Naive thymus-derived CD8-positive, alpha-beta T cell (primary cell): Measurements from ENCODE around the gene UMPS. TPM values are rescaled to one million over a fixed set of nuclear protein-coding genes. Genes with fewer than 3 reads are reported as not detected.
A peak's percentile ranks its signal among the peaks of the same experiment; 100 is the strongest.
"Not testable (repeated sequence)": the region's sequence is repeated elsewhere in the genome, so short reads cannot be mapped to it uniquely, and the experiment has no call there.

Experiments
- ATAC-seq, 2 donors: fragments of 150-1000 bp; cut with Tn5 transposase in 1 of 2; sonication (Bioruptor Pico), chemical (Tn5 transposase) in 1 of 2; 1 replicate in 1 of 2; 2 replicates in 1 of 2; pipeline ENCODE4 v1.10.0; 2021; ENCODE audit warnings: mild to moderate bottlenecking in 2 of 2, moderate library complexity in 2 of 2
- POLR2A ChIA-PET: fragments of 350-600 bp; sonication (Branson Sonifier 250); formaldehyde crosslinking; loops from one replicate; lab custom pipeline; 2021; ENCODE audit warnings: antibody characterized with exemption; lab: Charles Lee
- DNase-seq, 10 donors: peaks; one replicate each; pipeline versions ENCODE4 v3.0.0 to v3.0.0-alpha.2; 2020 to 2022
- H3K27ac Mint-ChIP-seq, 10 donors: one replicate each; pipeline ENCODE4 v1.8.0; 2020 to 2022; ENCODE audit warnings: mild to moderate bottlenecking in 10 of 10, mixed read lengths in 10 of 10, moderate library complexity in 4 of 10, inconsistent platforms in 1 of 10
- H3K27me3 Mint-ChIP-seq, 5 donors: one replicate each; pipeline ENCODE4 v1.8.0; 2021 to 2022; ENCODE audit warnings: mixed read lengths in 5 of 5
- H3K36me3 Mint-ChIP-seq, 3 donors: one replicate each; pipeline ENCODE4 v1.8.0; 2020 to 2022; ENCODE audit warnings: mixed read lengths in 3 of 3, mild to moderate bottlenecking in 2 of 3, inconsistent platforms in 1 of 3
- H3K4me1 Mint-ChIP-seq, 4 donors: one replicate each; pipeline ENCODE4 v1.8.0; 2021 to 2022; ENCODE audit warnings: mixed read lengths in 4 of 4
- H3K4me3 Mint-ChIP-seq, 10 donors: one replicate each; pipeline ENCODE4 v1.8.0; 2020 to 2022; ENCODE audit warnings: mild to moderate bottlenecking in 10 of 10, mixed read lengths in 10 of 10, moderate library complexity in 6 of 10, inconsistent platforms in 1 of 10
- H3K9me3 Mint-ChIP-seq, 9 donors: one replicate each; pipeline ENCODE4 v1.8.0; 2020 to 2022; ENCODE audit warnings: mixed read lengths in 9 of 9, mild to moderate bottlenecking in 3 of 9, inconsistent platforms in 1 of 9, moderate library complexity in 1 of 9
- polyA plus RNA-seq, 3 donors: library from polyadenylated mRNA; unstranded; fragments of 300-500 nt; fragmentation: Illumina TruSeq; gene quantifications; one replicate each; pipeline ENCODE4 v1.2.3, GENCODE V29; 2021
- total RNA-seq, 8 experiments: library from RNA in 2 of 8; stranded (reverse) in 2 of 8; gene quantifications; one replicate each; pipeline ENCODE4 v1.2.3 and lab custom pipeline; 2021 to 2026

UMPS gene
- total and polyA plus RNA-seq, 5 experiments from 2014 or later: 19.6 to 31.5 (median 26.8) TPM

GRCh38 chr3:124697302-124697701, 33.0 kb upstream of the UMPS start:
- Mint-ChIP-seq H3K4me3 (no peak overlapping the region), H3K27me3 (peaks cover 7 to 29% (median 13%) of the 10 kb centered on the region in 5 donors), H3K9me3 (no peaks in the 10 kb centered on the region), H3K36me3 (no peaks in the 10 kb centered on the region), H3K27ac (no peak overlapping the region), H3K4me1 (peaks cover 0 to 2% (median 0%) of the 10 kb centered on the region in 4 donors)
- ATAC-seq (no peak), DNase-seq (no peak)
- POLR2A ChIA-PET: no interaction called here

- DNase-seq: no peak
- ATAC-seq: no peak
- H3K36me3 Mint-ChIP-seq: no peaks in the 10 kb centered on the region
- H3K27ac Mint-ChIP-seq: no peak overlapping the region
- POLR2A ChIA-PET: no interaction called here
- H3K27me3 Mint-ChIP-seq: peaks cover 4 to 30% (median 17%) of the 10 kb centered on the region in 5 donors
- no peak overlapping the region for H3K4me3 Mint-ChIP-seq
- peaks cover 0 to 2% (median 0%) of the 10 kb centered on the region in 4 donors for H3K4me1 Mint-ChIP-seq
- H3K9me3 Mint-ChIP-seq: no peaks in the 10 kb centered on the region
Measured at GRCh38 chr3:124698030-124698770, 32.1 kb upstream of the UMPS start.

GRCh38 chr3:124699051-124699450, 31.2 kb upstream of the UMPS start:
- no peak for DNase-seq
- Mint-ChIP-seq H3K36me3 (peaks cover 0 to 2% (median 0%) of the 10 kb centered on the region in 3 donors), H3K4me3 (no peak overlapping the region), H3K27ac (no peak overlapping the region), H3K9me3 (no peaks in the 10 kb centered on the region), H3K27me3 (peaks cover 4 to 30% (median 17%) of the 10 kb centered on the region in 5 donors), H3K4me1 (peaks cover 0 to 2% (median 0%) of the 10 kb centered on the region in 4 donors)
- no peak for ATAC-seq
- POLR2A ChIA-PET: no interaction called here

- Mint-ChIP-seq H3K27me3 (peaks cover 4 to 37% (median 17%) of the 10 kb centered on the region in 5 donors), H3K36me3 (peaks cover 0 to 2% (median 0%) of the 10 kb centered on the region in 3 donors), H3K9me3 (no peaks in the 10 kb centered on the region)
Measured at GRCh38 chr3:124699686-124700396, 30.4 kb upstream of the UMPS start.

GRCh38 chr3:124700880-124701684, 29.2 kb upstream of the UMPS start:
- Mint-ChIP-seq H3K27ac (peak overlapping the region in 1 of 10 donors; percentile 7), H3K4me3 (no peak overlapping the region), H3K27me3 (peaks cover 9 to 50% (median 21%) of the 10 kb centered on the region in 5 donors), H3K36me3 (peaks cover 0 to 2% (median 0%) of the 10 kb centered on the region in 3 donors), H3K4me1 (peaks cover 0 to 2% (median 0%) of the 10 kb centered on the region in 4 donors), H3K9me3 (no peaks in the 10 kb centered on the region)
- POLR2A ChIA-PET: no interaction called here
- DNase-seq: no peak
- ATAC-seq: no peak

More at GRCh38 chr3:124699686-124700396, 30.4 kb upstream of the UMPS start:
- H3K4me1 Mint-ChIP-seq: peaks cover 0 to 2% (median 0%) of the 10 kb centered on the region in 4 donors
- no peak overlapping the region for H3K27ac Mint-ChIP-seq
- POLR2A ChIA-PET: no interaction called here
- no peak overlapping the region for H3K4me3 Mint-ChIP-seq
- ATAC-seq (no peak), DNase-seq (no peak)

- H3K27ac Mint-ChIP-seq: no peak overlapping the region
- H3K36me3 Mint-ChIP-seq: peaks cover 0 to 2% (median 0%) of the 10 kb centered on the region in 3 donors
- no peak for ATAC-seq
- no peak for DNase-seq
- no peak overlapping the region for H3K4me3 Mint-ChIP-seq
- peaks cover 11 to 51% (median 22%) of the 10 kb centered on the region in 5 donors for H3K27me3 Mint-ChIP-seq
- H3K4me1 Mint-ChIP-seq: peaks cover 0 to 2% (median 0%) of the 10 kb centered on the region in 4 donors
- no peaks in the 10 kb centered on the region for H3K9me3 Mint-ChIP-seq
- POLR2A ChIA-PET: no interaction called here
Measured at GRCh38 chr3:124701687-124702086, 28.6 kb upstream of the UMPS start.

- ATAC-seq (no peak), DNase-seq (no peak)
- Mint-ChIP-seq H3K36me3 (peaks cover 0 to 9% (median 2%) of the 10 kb centered on the region in 3 donors), H3K27ac (no peak overlapping the region), H3K4me1 (no peaks in the 10 kb centered on the region), H3K27me3 (peaks cover 15 to 64% (median 32%) of the 10 kb centered on the region in 5 donors), H3K4me3 (no peak overlapping the region), H3K9me3 (peaks cover 0 to 4% (median 0%) of the 10 kb centered on the region in 9 donors)
- POLR2A ChIA-PET: no interaction called here
Measured at GRCh38 chr3:124702950-124703349, 27.3 kb upstream of the UMPS start.

GRCh38 chr3:124705552-124705951, 24.7 kb upstream of the UMPS start:
- H3K36me3 Mint-ChIP-seq: peaks cover 0 to 18% (median 4%) of the 10 kb centered on the region in 3 donors
- DNase-seq: no peak
- ATAC-seq: no peak
- H3K27ac Mint-ChIP-seq: no peak overlapping the region
- no peak overlapping the region for H3K4me3 Mint-ChIP-seq
- peaks cover 0 to 16% (median 0%) of the 10 kb centered on the region in 9 donors for H3K9me3 Mint-ChIP-seq
- H3K27me3 Mint-ChIP-seq: peaks cover 17 to 77% (median 44%) of the 10 kb centered on the region in 5 donors
- POLR2A ChIA-PET: no interaction called here
- no peaks in the 10 kb centered on the region for H3K4me1 Mint-ChIP-seq

- DNase-seq, H3K27ac Mint-ChIP-seq, ATAC-seq, H3K4me3 Mint-ChIP-seq, H3K4me1 Mint-ChIP-seq, POLR2A ChIA-PET: not testable (repeated sequence)
- H3K36me3 Mint-ChIP-seq: peaks cover 0 to 18% (median 4%) of the 10 kb centered on the region in 3 donors
- H3K27me3 Mint-ChIP-seq: peaks cover 12 to 64% (median 42%) of the 10 kb centered on the region in 5 donors
- peaks cover 0 to 16% (median 0%) of the 10 kb centered on the region in 9 donors for H3K9me3 Mint-ChIP-seq
Measured at GRCh38 chr3:124707223-124707622, 23.0 kb upstream of the UMPS start.

- H3K4me3 Mint-ChIP-seq: no peak overlapping the region
- DNase-seq (no peak), ATAC-seq (no peak)
- no peak overlapping the region for H3K27ac Mint-ChIP-seq
- H3K27me3 Mint-ChIP-seq: peaks cover 12 to 63% (median 42%) of the 10 kb centered on the region in 5 donors
- H3K9me3 Mint-ChIP-seq: peaks cover 0 to 16% (median 0%) of the 10 kb centered on the region in 9 donors
- peaks cover 0 to 18% (median 4%) of the 10 kb centered on the region in 3 donors for H3K36me3 Mint-ChIP-seq
- POLR2A ChIA-PET: no interaction called here
- H3K4me1 Mint-ChIP-seq: no peaks in the 10 kb centered on the region
Measured at GRCh38 chr3:124707656-124708062, 22.6 kb upstream of the UMPS start.

- POLR2A ChIA-PET: no interaction called here
- ATAC-seq (no peak), DNase-seq (no peak)
- Mint-ChIP-seq H3K27me3 (peaks cover 6 to 43% (median 28%) of the 10 kb centered on the region in 5 donors), H3K4me3 (no peak overlapping the region), H3K36me3 (no peaks in the 10 kb centered on the region), H3K9me3 (peaks cover 0 to 2% (median 0%) of the 10 kb centered on the region in 9 donors), H3K27ac (no peak overlapping the region), H3K4me1 (no peaks in the 10 kb centered on the region)
Measured at GRCh38 chr3:124714223-124714853, 15.9 kb upstream of the UMPS start.

- Mint-ChIP-seq H3K4me1 (no peaks in the 10 kb centered on the region), H3K27ac (no peak overlapping the region), H3K9me3 (no peaks in the 10 kb centered on the region), H3K27me3 (peaks cover 32 to 61% (median 33%) of the 10 kb centered on the region in 5 donors), H3K4me3 (no peak overlapping the region), H3K36me3 (no peaks in the 10 kb centered on the region)
- ATAC-seq (no peak), DNase-seq (no peak)
- POLR2A ChIA-PET: no interaction called here
Measured at GRCh38 chr3:124722589-124722988, 7.7 kb upstream of the UMPS start.
